Measurements from ENCODE around the gene RTEL1. TPM values are rescaled to one million over a fixed set of nuclear protein-coding genes. Genes with fewer than 3 reads are reported as not detected.

RTEL1 gene
- total RNA-seq, 2 experiments from 2014 or later = 37.4 to 39.1 TPM

- Mint-ChIP-seq H3K27me3 (no peaks in the 10 kb centered on the region), H3K4me1 (ENCODE audit: low read depth) (peaks cover 16% of the 10 kb centered on the region), H3K9me3 (no peaks in the 10 kb centered on the region), H3K4me3 (no peak overlapping the region), H3K27ac (peak overlapping the region; percentile 71), H3K36me3 (ENCODE audit: low read depth) (peaks cover 3% of the 10 kb centered on the region)
- ChIA-PET CTCF (no interaction called here), POLR2A (interaction anchor here (1.3 to 2.1 kb wide), 3 partner anchors 10 to 16 kb away, joined by 5 to 13 read pairs (median 9); partner anchors contain the start of gene TNFRSF6B)
- ATAC-seq (no peak), DNase-seq (no peak)
- intact Hi-C loops (cut with micrococcal nuclease) = no loop called here
- no peak for TF ChIP-seq CTCF (IDR thresholded peaks at IDR 0.05)
Measured at GRCh38 chr20:63686094-63686491, 28.0 kb downstream of the RTEL1 start.

GRCh38 chr20:63686492-63687321 lies 28.6 kb downstream of the RTEL1 start:
- ChIA-PET CTCF (no interaction called here), POLR2A (interaction anchor here (1.1 to 2.1 kb wide), 5 partner anchors 10 to 24 kb away, joined by 3 to 13 read pairs (median 5); partner anchors contain the start of gene TNFRSF6B)
- Mint-ChIP-seq H3K4me1 (ENCODE audit: low read depth) (peaks cover 16% of the 10 kb centered on the region), H3K4me3 (no peak overlapping the region), H3K9me3 (no peaks in the 10 kb centered on the region), H3K36me3 (ENCODE audit: low read depth) (peaks cover 3% of the 10 kb centered on the region), H3K27me3 (no peaks in the 10 kb centered on the region), H3K27ac (peak overlapping the region; percentile 71)
- DNase-seq (peak; percentile 70), ATAC-seq (peak; percentile 78)
- intact Hi-C loops (cut with micrococcal nuclease) = no loop called here
- no peak for TF ChIP-seq CTCF (IDR thresholded peaks at IDR 0.05)

GRCh38 chr20:63687419-63688178 lies 29.5 kb downstream of the RTEL1 start:
- POLR2A ChIA-PET = interaction anchor here (0.6 to 2.1 kb wide), 7 partner anchors 9 to 205 kb away, joined by 3 to 13 read pairs (median 5); partner anchors contain the start of gene TNFRSF6B
- H3K27me3 Mint-ChIP-seq = no peaks in the 10 kb centered on the region
- no peak overlapping the region for H3K27ac Mint-ChIP-seq
- intact Hi-C loops (cut with micrococcal nuclease) = no loop called here
- DNase-seq (no peak), ATAC-seq (no peak)
- CTCF ChIA-PET = no interaction called here
- peaks cover 14% of the 10 kb centered on the region for H3K4me1 Mint-ChIP-seq (ENCODE audit: low read depth)
- H3K9me3 Mint-ChIP-seq = no peaks in the 10 kb centered on the region
- H3K36me3 Mint-ChIP-seq (ENCODE audit: low read depth) = peaks cover 7% of the 10 kb centered on the region
- no peak for TF ChIP-seq CTCF (IDR thresholded peaks at IDR 0.05)
- no peak overlapping the region for H3K4me3 Mint-ChIP-seq

- Mint-ChIP-seq H3K9me3 (no peaks in the 10 kb centered on the region), H3K27ac (no peak overlapping the region), H3K4me3 (no peak overlapping the region), H3K36me3 (ENCODE audit: low read depth) (peaks cover 12% of the 10 kb centered on the region), H3K4me1 (ENCODE audit: low read depth) (peaks cover 14% of the 10 kb centered on the region), H3K27me3 (no peaks in the 10 kb centered on the region)
- ChIA-PET POLR2A (interaction anchor here (0.8 to 2.1 kb wide), 3 partner anchors 8 to 204 kb away, joined by 3 to 13 read pairs (median 3); partner anchors contain the start of gene TNFRSF6B), CTCF (no interaction called here)
- no peak for DNase-seq
- ATAC-seq = no peak
- no peak for TF ChIP-seq CTCF (IDR thresholded peaks at IDR 0.05)
- intact Hi-C loops (cut with micrococcal nuclease) = no loop called here
Measured at GRCh38 chr20:63688228-63689045, 30.3 kb downstream of the RTEL1 start.
